CD4-positive, alpha-beta memory T cell (primary cell): ENCODE data around the gene TUBB4B. TPM values are rescaled to one million over a fixed set of nuclear protein-coding genes. Genes with fewer than 3 reads are reported as not detected.

Experiments
- CTCF ChIA-PET: fragments of 350-600 bp; sonication (Branson Sonifier 250); formaldehyde crosslinking; loops from one replicate; lab custom pipeline; 2021; ENCODE audit warnings: inconsistent platforms; ENCODE audit not compliant: partially characterized antibody; lab: Charles Lee
- POLR2A ChIA-PET: fragments of 350-600 bp; sonication (Branson Sonifier 250); formaldehyde crosslinking; loops from one replicate; lab custom pipeline; 2021; ENCODE audit not compliant: partially characterized antibody; lab: Charles Lee
- DNase-seq, 5 donors: peaks; one replicate each; pipeline versions ENCODE4 v3.0.0 to v3.0.0-alpha.2; 2020 to 2022; ENCODE audit warnings: mixed read lengths in 1 of 5
- H3K27ac ChIP-seq: one replicate; pipeline ENCODE4 v1.7.0; 2013; ENCODE audit warnings: low read depth, low read length
- H3K27me3 ChIP-seq: 2 replicates; pipeline ENCODE4 v1.7.0; 2013; ENCODE audit warnings: mild to moderate bottlenecking, low read length, moderate library complexity; ENCODE audit not compliant: insufficient read depth
- H3K36me3 ChIP-seq: 2 replicates; pipeline ENCODE4 v1.7.0; 2013; ENCODE audit warnings: mild to moderate bottlenecking, low read length, moderate library complexity; ENCODE audit not compliant: insufficient read depth
- H3K4me1 ChIP-seq: 2 replicates; pipeline ENCODE4 v1.7.0; 2013; ENCODE audit warnings: mild to moderate bottlenecking, low read length, moderate library complexity; ENCODE audit not compliant: insufficient read depth
- H3K4me3 ChIP-seq, 2 donors: one replicate each; pipeline ENCODE4 v1.7.0; 2013; ENCODE audit warnings: low read length in 2 of 2, mild to moderate bottlenecking in 1 of 2
- H3K9me3 ChIP-seq, 2 donors: one replicate each; pipeline ENCODE4 v1.7.0; 2013; ENCODE audit warnings: low read length in 2 of 2, control low read depth in 1 of 2; ENCODE audit not compliant: control insufficient read depth in 1 of 2
- H3K27ac Mint-ChIP-seq, 7 donors: one replicate each; pipeline ENCODE4 v1.8.0; 2020 to 2021; ENCODE audit warnings: mixed read lengths in 7 of 7, mild to moderate bottlenecking in 6 of 7, inconsistent platforms in 3 of 7, moderate library complexity in 3 of 7
- H3K27me3 Mint-ChIP-seq, 2 donors: one replicate each; pipeline ENCODE4 v1.8.0; 2020 to 2021; ENCODE audit warnings: mixed read lengths in 2 of 2
- H3K36me3 Mint-ChIP-seq, 2 donors: one replicate each; pipeline ENCODE4 v1.8.0; 2020 to 2021; ENCODE audit warnings: mixed read lengths in 2 of 2, inconsistent platforms in 1 of 2, mild to moderate bottlenecking in 1 of 2
- H3K4me1 Mint-ChIP-seq, 4 donors: one replicate each; pipeline ENCODE4 v1.8.0; 2020 to 2021; ENCODE audit warnings: mixed read lengths in 4 of 4, mild to moderate bottlenecking in 1 of 4
- H3K4me3 Mint-ChIP-seq, 8 donors: one replicate each; pipeline ENCODE4 v1.8.0; 2020 to 2021; ENCODE audit warnings: mixed read lengths in 8 of 8, mild to moderate bottlenecking in 7 of 8, moderate library complexity in 6 of 8, inconsistent platforms in 3 of 8
- H3K9me3 Mint-ChIP-seq, 8 donors: one replicate each; pipeline ENCODE4 v1.8.0; 2020 to 2021; ENCODE audit warnings: mixed read lengths in 8 of 8, mild to moderate bottlenecking in 5 of 8, inconsistent platforms in 3 of 8, moderate library complexity in 1 of 8
- intact Hi-C: fragments of 100-400 bp; cut with micrococcal nuclease; formaldehyde crosslinking; loops from one replicate; pipeline ENCODE4 v1.15.1; 2023
- polyA plus RNA-seq, 2 donors: library from polyadenylated mRNA; unstranded; fragments of 300-500 nt; fragmentation: Illumina TruSeq; gene quantifications; one replicate each; pipeline ENCODE4 v1.2.3, GENCODE V29; 2021
- total RNA-seq, 2 experiments: library from RNA; stranded (reverse); gene quantifications; one replicate each; pipeline ENCODE4 v1.2.3, GENCODE V29; 2021

The TUBB4B gene
- total and polyA plus RNA-seq, 4 experiments from 2014 or later = 53.1 to 103 (median 82.0) TPM

GRCh38 chr9:137206602-137207001, 34.5 kb upstream of the TUBB4B start:
- no peak for DNase-seq
- Histone ChIP-seq H3K4me3 (peak overlapping the region in 1 of 2 donors; percentile 94), H3K27ac (peak overlapping the region; percentile 94), H3K27me3 (no peaks in the 10 kb centered on the region), H3K36me3 (no peaks in the 10 kb centered on the region), H3K9me3 (no peaks in the 10 kb centered on the region), H3K4me1 (peaks cover 43% of the 10 kb centered on the region)
- Mint-ChIP-seq H3K4me3 (peak overlapping the region; percentile 88 to 96 (median 94)), H3K9me3 (no peaks in the 10 kb centered on the region), H3K27ac (peak overlapping the region; percentile 83 to 96 (median 92)), H3K27me3 (no peaks in the 10 kb centered on the region), H3K4me1 (peaks cover 26 to 49% (median 40%) of the 10 kb centered on the region in 4 donors), H3K36me3 (peaks cover 9 to 15% of the 10 kb centered on the region in 2 donors)
- intact Hi-C loops = no loop called here
- ChIA-PET CTCF (interaction anchor here (1.1 to 1.5 kb wide), 2 partner anchors 17 to 20 kb away, joined by 4 to 5 read pairs; partner anchors contain the start of gene RNF224), POLR2A (interaction anchor here (1.4 to 11.9 kb wide), 6 partner anchors 16 to 120 kb away, joined by 4 to 169 read pairs (median 8); partner anchors contain the start of genes ANAPC2, MAN1B1, NELFB and RNF208)

- Mint-ChIP-seq H3K36me3 (peaks cover 8 to 9% of the 10 kb centered on the region in 2 donors), H3K27me3 (no peaks in the 10 kb centered on the region), H3K4me3 (no peak overlapping the region), H3K9me3 (no peaks in the 10 kb centered on the region), H3K27ac (peak overlapping the region in 3 of 7 donors; percentile 35 to 71 (median 52)), H3K4me1 (peaks cover 11 to 17% (median 14%) of the 10 kb centered on the region in 4 donors)
- Histone ChIP-seq H3K36me3 (no peaks in the 10 kb centered on the region), H3K27ac (no peak overlapping the region), H3K27me3 (no peaks in the 10 kb centered on the region), H3K9me3 (no peaks in the 10 kb centered on the region), H3K4me1 (peaks cover 8% of the 10 kb centered on the region), H3K4me3 (no peak overlapping the region)
- no peak for DNase-seq
- ChIA-PET POLR2A (interaction anchor here (0.6 kb wide), 1 partner anchor 19 kb away, joined by 3 read pairs; no protein-coding TSS in a partner anchor), CTCF (no interaction called here)
- intact Hi-C loops = no loop called here
These were observed 29.6 kb upstream of the TUBB4B start for GRCh38 chr9:137211532-137211931.

GRCh38 chr9:137212520-137212919, 28.6 kb upstream of the TUBB4B start:
- no peak overlapping the region for H3K4me3 Mint-ChIP-seq
- H3K4me1 Mint-ChIP-seq = peaks cover under 1 to 7% (median 5%) of the 10 kb centered on the region in 4 donors
- Histone ChIP-seq H3K4me3 (no peak overlapping the region), H3K36me3 (no peaks in the 10 kb centered on the region), H3K9me3 (no peaks in the 10 kb centered on the region), H3K27ac (no peak overlapping the region), H3K4me1 (no peaks in the 10 kb centered on the region), H3K27me3 (no peaks in the 10 kb centered on the region)
- no peaks in the 10 kb centered on the region for H3K9me3 Mint-ChIP-seq
- H3K36me3 Mint-ChIP-seq = peaks cover 2 to 6% of the 10 kb centered on the region in 2 donors
- CTCF ChIA-PET = no interaction called here
- H3K27me3 Mint-ChIP-seq = no peaks in the 10 kb centered on the region
- intact Hi-C loops = no loop called here
- no peak for DNase-seq
- no peak overlapping the region for H3K27ac Mint-ChIP-seq
- POLR2A ChIA-PET = no interaction called here

GRCh38 chr9:137213160-137214060, 27.7 kb upstream of the TUBB4B start:
- ChIA-PET CTCF (no interaction called here), POLR2A (interaction anchor here (1.6 kb wide), 1 partner anchor 8 kb away, joined by 7 read pairs; the partner anchor contains the start of genes NDOR1 and TMEM203)
- Histone ChIP-seq H3K27ac (no peak overlapping the region), H3K9me3 (no peaks in the 10 kb centered on the region), H3K4me3 (no peak overlapping the region), H3K4me1 (no peaks in the 10 kb centered on the region), H3K27me3 (no peaks in the 10 kb centered on the region), H3K36me3 (no peaks in the 10 kb centered on the region)
- Mint-ChIP-seq H3K4me1 (peaks cover 0 to 4% (median 2%) of the 10 kb centered on the region in 4 donors), H3K36me3 (peaks cover 0 to 4% of the 10 kb centered on the region in 2 donors), H3K4me3 (no peak overlapping the region), H3K27me3 (no peaks in the 10 kb centered on the region), H3K27ac (peak overlapping the region in 1 of 7 donors; percentile 27), H3K9me3 (no peaks in the 10 kb centered on the region)
- DNase-seq = no peak
- intact Hi-C loops = no loop called here

- Mint-ChIP-seq H3K27me3 (no peaks in the 10 kb centered on the region), H3K27ac (peak overlapping the region in 1 of 7 donors; percentile 27), H3K9me3 (no peaks in the 10 kb centered on the region), H3K4me1 (peaks cover 0 to 1% (median 0%) of the 10 kb centered on the region in 4 donors), H3K4me3 (no peak overlapping the region), H3K36me3 (no peaks in the 10 kb centered on the region)
- no peaks in the 10 kb centered on the region for H3K4me1 ChIP-seq
- H3K36me3 ChIP-seq = no peaks in the 10 kb centered on the region
- no peaks in the 10 kb centered on the region for H3K27me3 ChIP-seq
- no peak overlapping the region for H3K4me3 ChIP-seq
- ChIA-PET POLR2A (interaction anchor here (1.6 kb wide), 1 partner anchor 9 kb away, joined by 7 read pairs; the partner anchor contains the start of genes NDOR1 and TMEM203), CTCF (interaction anchor here (3.0 kb wide), 1 partner anchor 22 kb away, joined by 10 read pairs; no protein-coding TSS in a partner anchor)
- no peak for DNase-seq
- no peak overlapping the region for H3K27ac ChIP-seq
- H3K9me3 ChIP-seq = no peaks in the 10 kb centered on the region
- intact Hi-C loops = no loop called here
These were observed 26.5 kb upstream of the TUBB4B start for GRCh38 chr9:137214620-137215019.

GRCh38 chr9:137215196-137215986, 25.7 kb upstream of the TUBB4B start:
- Histone ChIP-seq H3K4me1 (no peaks in the 10 kb centered on the region), H3K36me3 (no peaks in the 10 kb centered on the region), H3K27ac (no peak overlapping the region), H3K4me3 (no peak overlapping the region), H3K27me3 (no peaks in the 10 kb centered on the region), H3K9me3 (no peaks in the 10 kb centered on the region)
- ChIA-PET CTCF (interaction anchor here (1.6 to 3.0 kb wide), 2 partner anchors 21 to 24 kb away, joined by 4 to 10 read pairs; no protein-coding TSS in a partner anchor), POLR2A (interaction anchor here (0.8 to 1.6 kb wide), 2 partner anchors 10 to 30 kb away, joined by 3 to 7 read pairs; partner anchors contain the start of genes NDOR1 and TMEM203)
- intact Hi-C loops = no loop called here
- Mint-ChIP-seq H3K4me3 (no peak overlapping the region), H3K27me3 (no peaks in the 10 kb centered on the region), H3K36me3 (no peaks in the 10 kb centered on the region), H3K27ac (peak overlapping the region in 1 of 7 donors; percentile 27), H3K9me3 (no peaks in the 10 kb centered on the region), H3K4me1 (peaks cover 0 to 1% (median 0%) of the 10 kb centered on the region in 4 donors)
- no peak for DNase-seq
